ENCODE data around the gene CACNA1A. TPM values are rescaled to one million over a fixed set of nuclear protein-coding genes. Genes with fewer than 3 reads are reported as not detected.

The CACNA1A gene
- total and polyA plus RNA-seq, 2 of the 4 experiments (the other 2 are of a cell fraction), result 5.9 to 15.0 TPM

DNA sequence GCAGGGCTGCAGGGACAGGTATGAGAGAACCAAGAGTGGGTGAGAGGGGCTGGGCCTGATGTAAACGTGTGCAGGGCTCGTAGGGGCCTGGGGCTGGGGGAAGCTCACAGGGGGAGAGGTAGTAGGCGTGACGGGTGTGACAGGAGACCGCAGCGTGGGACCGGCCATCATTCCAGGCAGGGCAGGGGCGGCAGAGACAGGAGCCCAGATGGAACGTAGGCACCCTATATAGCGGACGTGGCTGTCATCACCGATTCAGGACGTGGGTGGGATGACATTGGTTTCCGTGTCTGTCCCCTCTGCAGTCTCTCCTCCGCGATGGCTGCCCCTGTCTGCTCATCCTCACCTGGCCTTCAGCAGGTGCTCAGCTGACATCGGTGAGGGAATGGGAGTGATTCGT is 307.6 kb downstream of the CACNA1A start:
- in situ Hi-C loops (cut with MboI; ENCODE audit: low sequenced_read_pairs) (no loop called here), intact Hi-C loops (cut with micrococcal nuclease) (no loop called here), dilution Hi-C loops (cut with HindIII; ENCODE audit: low sequenced_read_pairs, unreplicated experiment) (no loop called here)
- H3K4me1 ChIP-seq (ENCODE audit: control insufficient read depth, insufficient read depth, low read length), result no peaks in the 10 kb centered on the region
- H3K4me3 ChIP-seq (ENCODE audit: insufficient read depth, low read depth, low read length), result no peak overlapping the region
- ATAC-seq (ENCODE audit: low read depth) (no peak), DNase-seq (no peak)
- ChIA-PET POLR2A (ENCODE audit: unreplicated experiment) (no interaction called here), CTCF (no interaction called here)
- no peaks in the 10 kb centered on the region for H3K9me3 ChIP-seq (ENCODE audit: control insufficient read depth, insufficient read depth, low read length)
- no TSS peak for BruUV-seq (replicated peaks)
- H2AK5ac ChIP-seq (ENCODE audit: low read depth, low read length), result no peak overlapping the region; the same call in 1 of the 2 replicates
- H2BK5ac ChIP-seq (ENCODE audit: low read depth, low read length, poor library complexity, severe bottlenecking), result no peak overlapping the region
- no peak overlapping the region for H2BK20ac ChIP-seq (ENCODE audit: low read depth, low read length)
- WGBS, 2 experiments (ENCODE audit: extremely low coverage in 2 of 2, insufficient read length in 1 of 2), result 87% methylated on average over 11 of the region's 18 CpGs; no CpG with 5 or more reads in 1 of the 2 experiments
- no peak overlapping the region for H2BK15ac ChIP-seq (ENCODE audit: low read depth, low read length)
- H3K9me1 ChIP-seq (ENCODE audit: insufficient read depth, low read length), result no peaks in the 10 kb centered on the region; the same call in 1 of the 2 replicates
- H3K36me3 ChIP-seq (ENCODE audit: control insufficient read depth, insufficient read depth, low read length), result no peaks in the 10 kb centered on the region
- H2AFZ ChIP-seq (replicated peaks; ENCODE audit: low read length, poor library complexity), result peak overlapping the region; percentile 11
- H3K27ac ChIP-seq (ENCODE audit: insufficient read depth, low read length), result no peak overlapping the region
- no peak overlapping the region for H3K9ac ChIP-seq (ENCODE audit: low read depth, low read length)
- no peaks in the 10 kb centered on the region; a peak in 1 of 4 replicates for H3K79me1 ChIP-seq (ENCODE audit: low read depth in 1 of 2, low read length in 2 of 2)
- no peak overlapping the region for H4K8ac ChIP-seq (ENCODE audit: low read depth in 2 of 2, low read length in 2 of 2)
- no peak overlapping the region for H3K18ac ChIP-seq (ENCODE audit: low read depth, low read length)
- no peak overlapping the region for H3K14ac ChIP-seq (replicated peaks; ENCODE audit: low read depth, low read length)
- no peak overlapping the region for H2BK120ac ChIP-seq (ENCODE audit: low read depth, low read length)
- H3K4me2 ChIP-seq (ENCODE audit: low read depth, low read length), result no peak overlapping the region
- no peaks in the 10 kb centered on the region for H4K20me1 ChIP-seq (ENCODE audit: insufficient read depth, low read length)
- H3K4ac ChIP-seq (ENCODE audit: low read depth, low read length), result no peak overlapping the region
- H4K91ac ChIP-seq (ENCODE audit: insufficient read depth, low read depth, low read length), result no peak overlapping the region
- H4K5ac ChIP-seq (ENCODE audit: low read depth, low read length), result no peak overlapping the region
- H3K23ac ChIP-seq (ENCODE audit: low read depth, low read length), result no peak overlapping the region
- H3K27me3 ChIP-seq (ENCODE audit: control insufficient read depth, insufficient read depth, low read length), result no peaks in the 10 kb centered on the region
- H2AK9ac ChIP-seq (replicated peaks; ENCODE audit: low read depth, low read length, poor library complexity), result no peak overlapping the region
- no peak overlapping the region for H3K56ac ChIP-seq (ENCODE audit: extremely low read depth, insufficient read depth, low read length)
- TF ChIP-seq NFE2L2 (IDR thresholded peaks at IDR 0.05; ENCODE audit: low read depth, low read length) (no peak), FOS (IDR thresholded peaks at IDR 0.05; ENCODE audit: low read depth, low read length) (no peak), MAZ (IDR thresholded peaks at IDR 0.05; ENCODE audit: borderline replicate concordance, low read depth, low read length) (no peak), RFX5 (IDR thresholded peaks at IDR 0.05; ENCODE audit: low read depth, low read length) (no peak), MAFK (IDR thresholded peaks at IDR 0.05; ENCODE audit: low read depth, low read length) (no peak), USF2 (IDR thresholded peaks at IDR 0.05; ENCODE audit: low read depth, low read length) (no peak), CEBPB (IDR thresholded peaks at IDR 0.05; ENCODE audit: low read depth, low read length) (no peak), POLR2A (IDR thresholded peaks at IDR 0.05; ENCODE audit: low read depth, low read length) (no peak), BHLHE40 (IDR thresholded peaks at IDR 0.05; ENCODE audit: low read depth, low read length) (no peak), RCOR1 (IDR thresholded peaks at IDR 0.05; ENCODE audit: insufficient replicate concordance, low read length) (no peak), RAD21 (IDR thresholded peaks at IDR 0.05; ENCODE audit: low read length) (no peak)

Data from IMR-90 (cell line).